H1 (cell line): ENCODE results near the gene FAHD1. TPM values are rescaled to one million over a fixed set of nuclear protein-coding genes. Genes with fewer than 3 reads are reported as not detected.

Experiments
- CTCF ChIA-PET: fragments of 300-600 bp; sonication (Branson Sonifier 250); formaldehyde crosslinking; loops from one replicate; lab custom pipeline; 2021; ENCODE audit not compliant: partially characterized antibody; lab: Charles Lee
- POLR2A ChIA-PET: fragments of 300-600 bp; sonication (Branson Sonifier 250); formaldehyde crosslinking; loops from one replicate; lab custom pipeline; 2021; ENCODE audit warnings: inconsistent platforms; ENCODE audit not compliant: partially characterized antibody; lab: Charles Lee
- DNase-seq, 2 experiments: peaks; one replicate each; pipeline versions ENCODE4 v3.0.0 to v3.0.0-alpha.2; 2010 to 2022; ENCODE audit warnings: low spot score in 2 of 2, low read depth in 1 of 2, mixed read lengths in 1 of 2
- FAIRE-seq: peaks from 2 replicates; lab custom pipeline; 2011; peaks lifted over from hg19 to GRCh38; lab: Jason Lieb, UNC
- H2AFZ ChIP-seq: 2 replicates; pipeline ENCODE4 v1.8.1; 2012; ENCODE audit warnings: low read length, inconsistent platforms
- H2AK5ac ChIP-seq: 2 replicates; pipeline ENCODE4 v1.6.1; 2013; ENCODE audit warnings: low read depth, low read length
- H2BK120ac ChIP-seq: replicated peaks from 2 replicates; pipeline ENCODE3; 2013; ENCODE audit warnings: low read depth, low read length, inconsistent platforms
- H2BK12ac ChIP-seq: 2 replicates; pipeline ENCODE4 v1.6.1; 2013; ENCODE audit warnings: low read depth, low read length
- H2BK15ac ChIP-seq: 2 replicates; pipeline ENCODE4 v1.6.1; 2013; ENCODE audit warnings: low read length
- H2BK20ac ChIP-seq: 2 replicates; pipeline ENCODE4 v1.6.1; 2013; ENCODE audit warnings: low read length
- H2BK5ac ChIP-seq: 2 replicates; pipeline ENCODE4 v1.6.1; 2013; ENCODE audit warnings: low read depth, low read length
- H3K14ac ChIP-seq: 2 replicates; pipeline ENCODE4 v1.6.1; 2013; ENCODE audit warnings: inconsistent platforms; ENCODE audit not compliant: insufficient read length
- H3K18ac ChIP-seq: 2 replicates; pipeline ENCODE4 v1.6.1; 2013; ENCODE audit warnings: low read length; ENCODE audit errors: extremely low read depth
- H3K23ac ChIP-seq: 2 replicates; pipeline ENCODE4 v1.6.1; 2013; ENCODE audit warnings: inconsistent platforms; ENCODE audit not compliant: insufficient read length
- H3K23me2 ChIP-seq: 2 replicates; pipeline ENCODE4 v1.6.1; 2013; ENCODE audit warnings: low read depth, low read length
- H3K27ac ChIP-seq: 2 replicates; pipeline ENCODE4 v1.6.1; 2011; ENCODE audit warnings: low read depth, low read length, inconsistent platforms
- H3K27me3 ChIP-seq, 4 experiments: replicated peaks in 1 of 4; 1 replicate in 1 of 4; 2 replicates in 3 of 4; pipeline versions ENCODE4 v1.6.1 to v1.8.1; 2011 to 2013; ENCODE audit warnings: low read length in 3 of 4, mild to moderate bottlenecking in 3 of 4, inconsistent platforms in 2 of 4, mixed read lengths in 2 of 4, moderate library complexity in 1 of 4; ENCODE audit not compliant: control insufficient read depth in 3 of 4, insufficient read depth in 3 of 4; ENCODE audit errors: extremely low read depth in 1 of 4
- H3K36me3 ChIP-seq, 4 experiments: 2 replicates each; pipeline versions ENCODE4 v1.6.1 to v1.8.1; 2011 to 2013; ENCODE audit warnings: mild to moderate bottlenecking in 4 of 4, low read length in 3 of 4, moderate library complexity in 2 of 4, control low read depth in 1 of 4, inconsistent platforms in 1 of 4; ENCODE audit not compliant: insufficient read depth in 4 of 4, control insufficient read depth in 2 of 4
- H3K4ac ChIP-seq: replicated peaks from 2 replicates; pipeline ENCODE3; 2013; ENCODE audit warnings: low read length, low read depth, mixed read lengths, inconsistent platforms; ENCODE audit not compliant: insufficient read length
- H3K4me1 ChIP-seq, 4 experiments: replicated peaks in 1 of 4; 1 replicate in 1 of 4; 2 replicates in 3 of 4; pipeline versions ENCODE4 v1.6.1 to v1.8.1; 2011 to 2013; ENCODE audit warnings: low read length in 3 of 4, inconsistent platforms in 2 of 4, mixed read lengths in 1 of 4; ENCODE audit not compliant: insufficient read depth in 4 of 4, control insufficient read depth in 3 of 4
- H3K4me2 ChIP-seq, 2 experiments: 2 replicates each; pipeline versions ENCODE4 v1.6.1 to v1.8.1; 2011 to 2013; ENCODE audit warnings: low read depth in 2 of 2, low read length in 2 of 2, control low read depth in 1 of 2, inconsistent platforms in 1 of 2, mild to moderate bottlenecking in 1 of 2; ENCODE audit not compliant: insufficient read depth in 1 of 2
- H3K4me3 ChIP-seq, 4 experiments: fragments of 200-600, 300-600 bp in 1 of 4; sonication (generic), shearing (Covaris generic), sonication (Bioruptor Twin) in 1 of 4; 2 replicates each; pipeline versions ENCODE4 v1.5.1 to v1.8.1; 2011 to 2016; ENCODE audit warnings: low read length in 4 of 4, low read depth in 3 of 4, control low read depth in 2 of 4, inconsistent platforms in 2 of 4, mild to moderate bottlenecking in 2 of 4, mixed read lengths in 1 of 4, moderate library complexity in 1 of 4; ENCODE audit not compliant: insufficient read depth in 2 of 4; ENCODE audit errors: extremely low read depth in 1 of 4
- H3K56ac ChIP-seq: replicated peaks from 2 replicates; pipeline ENCODE3; 2013; ENCODE audit warnings: low read depth, mild to moderate bottlenecking, mixed read lengths, low read length, inconsistent platforms; ENCODE audit not compliant: insufficient read length
- H3K79me1 ChIP-seq: 2 replicates; pipeline ENCODE4 v1.6.1; 2013; ENCODE audit warnings: low read depth, low read length, control low read depth
- H3K79me2 ChIP-seq, 2 experiments: 2 replicates each; pipeline versions ENCODE4 v1.6.1 to v1.8.1; 2012 to 2013; ENCODE audit warnings: low read length in 2 of 2, mild to moderate bottlenecking in 2 of 2, inconsistent platforms in 1 of 2; ENCODE audit not compliant: insufficient read depth in 2 of 2, control insufficient read depth in 1 of 2
- H3K9ac ChIP-seq, 4 experiments: replicated peaks in 1 of 4; 1 replicate in 1 of 4; 2 replicates in 3 of 4; pipeline versions ENCODE4 v1.6.1 to v1.8.1; 2011 to 2013; ENCODE audit warnings: low read depth in 3 of 4, low read length in 3 of 4, control low read depth in 2 of 4, mild to moderate bottlenecking in 2 of 4, moderate library complexity in 2 of 4, inconsistent platforms in 1 of 4; ENCODE audit errors: extremely low read depth in 1 of 4
- H3K9me3 ChIP-seq, 2 experiments: 2 replicates each; pipeline versions ENCODE4 v1.6.1 to v1.8.1; 2012 to 2013; ENCODE audit warnings: mild to moderate bottlenecking in 2 of 2, moderate library complexity in 2 of 2, control low read depth in 1 of 2, inconsistent platforms in 1 of 2, low read depth in 1 of 2, low read length in 1 of 2, mixed read lengths in 1 of 2; ENCODE audit not compliant: insufficient read depth in 2 of 2
- H4K20me1 ChIP-seq, 2 experiments: replicated peaks in 1 of 2; 2 replicates each; pipeline versions ENCODE3 to v1.8.1; 2011 to 2013; ENCODE audit warnings: inconsistent platforms in 2 of 2, low read length in 2 of 2, mild to moderate bottlenecking in 1 of 2; ENCODE audit not compliant: insufficient read depth in 2 of 2, control insufficient read depth in 1 of 2
- H4K5ac ChIP-seq: 2 replicates; pipeline ENCODE4 v1.6.1; 2013; ENCODE audit warnings: low read length, low read depth, mixed read lengths, inconsistent platforms; ENCODE audit not compliant: insufficient read length
- H4K8ac ChIP-seq: 2 replicates; pipeline ENCODE4 v1.8.0; 2013; ENCODE audit warnings: mild to moderate bottlenecking, moderate library complexity, low read length, inconsistent platforms; ENCODE audit not compliant: insufficient read depth; ENCODE audit errors: extremely low read depth
- H4K91ac ChIP-seq: replicated peaks from 2 replicates; pipeline ENCODE3; 2013; ENCODE audit warnings: low read length, mixed read lengths, inconsistent platforms; ENCODE audit not compliant: insufficient read length
- EGR1 ChIP-seq: IDR thresholded peaks from 2 replicates; pipeline ENCODE4 v1.6.1; 2011; ENCODE audit warnings: low read depth, low read length, borderline replicate concordance
- GTF2F1 ChIP-seq: IDR thresholded peaks from 2 replicates; pipeline ENCODE4 v1.6.1; 2012; ENCODE audit warnings: low read depth, low read length, improper control_type of control experiment, borderline replicate concordance
- PHF8 ChIP-seq: fragments of 200-600 bp; sonication (generic); conservative IDR thresholded peaks from 2 replicates; pipeline ENCODE4 v1.7.1; 2012; ENCODE audit warnings: low read depth, mild to moderate bottlenecking, inconsistent platforms, low read length, moderate library complexity
- RNF2 ChIP-seq: fragments of 200-900, 300-1000 bp; sonication (generic); IDR thresholded peaks from 2 replicates; pipeline ENCODE4 v1.7.1; 2016; ENCODE audit warnings: borderline replicate concordance, low read depth, mild to moderate bottlenecking, antibody characterized with exemption, low read length; ENCODE audit not compliant: poor library complexity, severe bottlenecking; ENCODE audit errors: missing control alignments
- SUZ12 ChIP-seq: fragments of 200-600 bp; sonication (generic); IDR thresholded peaks from 2 replicates; pipeline ENCODE4 v1.6.1; 2012; ENCODE audit warnings: mild to moderate bottlenecking, inconsistent platforms, low read length, moderate library complexity, mixed read lengths
- WGBS, 2 experiments: shearing (Covaris generic) in 1 of 2; methylation state at CpG; one replicate each; pipeline versions ENCODE4 v1.1.6 to v1.1.7; 2013 to 2015; ENCODE audit warnings: low lambda C conversion rate in 2 of 2, mixed read lengths in 2 of 2, inconsistent platforms in 1 of 2, low coverage in 1 of 2, missing lambda C conversion rate in 1 of 2; ENCODE audit not compliant: insufficient replicate concordance in 2 of 2, insufficient coverage in 1 of 2, insufficient read length in 1 of 2; ENCODE audit errors: extremely low coverage in 1 of 2, missing lambda C conversion rate in 1 of 2; 5-methylcytosine and 5-hydroxymethylcytosine counted together
- polyA plus RNA-seq, 7 experiments: library from polyadenylated mRNA; depleted of rRNA in 3 of 7; stranded (reverse) in 5 of 7; unstranded in 2 of 7; fragments of >200 nt in 5 of 7; fragments of 200-250 nt in 2 of 7; gene quantifications; 1 replicate in 5 of 7; 2 replicates in 1 of 7; 4 replicates in 1 of 7; pipeline versions ENCODE4 v1.2.1 to v1.2.3, GENCODE V29; 2011 to 2013; ENCODE audit warnings: missing spikeins in 2 of 7, mixed read lengths in 2 of 7
- total RNA-seq: library from RNA; stranded (reverse); fragmentation: NEBNext Ultra II Directional; extraction: Animal tissue kit (Norgen Biotek cat#: 25700); gene quantifications from 2 replicates; pipeline ENCODE4 v1.2.1, GENCODE V29; 2021

Gene FAHD1
- total and polyA plus RNA-seq, 2 of the 8 experiments (the other 6 are each of a cell fraction or from before 2014, with no cell fraction given) = 20.4 to 31.9 TPM

- no peak for DNase-seq
- peaks cover 0 to 4% (median 0%) of the 10 kb centered on the region in 4 experiments; a peak in 3 of 7 replicates for H3K4me1 ChIP-seq
- TF ChIP-seq SUZ12 (no peak), PHF8 (no peak), EGR1 (no peak), GTF2F1 (no peak), RNF2 (no peak)
Measured at GRCh38 chr16:1831186-1832075, 4.4 kb downstream of the FAHD1 start.

More at GRCh38 chr16:1831186-1832075, 4.4 kb downstream of the FAHD1 start:
- H3K27me3 ChIP-seq = no peaks in the 10 kb centered on the region; a peak in 1 of 7 replicates
- H3K79me1 ChIP-seq = peaks cover 6% of the 10 kb centered on the region
- H4K91ac ChIP-seq = no peak overlapping the region
- WGBS, 2 experiments = 83% methylated on average over 19 of the region's 19 CpGs; no CpG with 5 or more reads in 1 of the 2 experiments
- no peak overlapping the region for H3K14ac ChIP-seq
- no peak overlapping the region for H2BK20ac ChIP-seq
- no peak overlapping the region for H3K18ac ChIP-seq
- no peak overlapping the region for H3K4ac ChIP-seq
- H3K23me2 ChIP-seq = no peaks in the 10 kb centered on the region; the same call in 1 of the 2 replicates
- H2BK120ac ChIP-seq = no peak overlapping the region
- H3K4me3 ChIP-seq = no peak overlapping the region
- H2BK5ac ChIP-seq = no peak overlapping the region
- no peak overlapping the region for H2AFZ ChIP-seq
- H3K36me3 ChIP-seq = no peaks in the 10 kb centered on the region
- no peak overlapping the region for H4K5ac ChIP-seq
- CTCF ChIA-PET = interaction anchor here (0.6 to 1.6 kb wide), 3 partner anchors 10 to 121 kb away, joined by 3 read pairs; partner anchors contain the start of genes NUBP2 and SPSB3
- POLR2A ChIA-PET = no interaction called here
- H3K23ac ChIP-seq = no peak overlapping the region
- no peak for FAIRE-seq
- no peak overlapping the region for H2AK5ac ChIP-seq
- H3K4me2 ChIP-seq = no peak overlapping the region
- peaks cover 0 to 2% of the 10 kb centered on the region in 2 experiments for H4K20me1 ChIP-seq
- no peak overlapping the region for H3K56ac ChIP-seq
- H4K8ac ChIP-seq = no peak overlapping the region
- peaks cover 0 to 20% of the 10 kb centered on the region in 2 experiments; a peak in 2 of 4 replicates for H3K79me2 ChIP-seq
- H2BK12ac ChIP-seq = no peak overlapping the region
- no peak overlapping the region for H3K27ac ChIP-seq
- no peak overlapping the region for H3K9ac ChIP-seq
- H2BK15ac ChIP-seq = no peak overlapping the region
- no peaks in the 10 kb centered on the region for H3K9me3 ChIP-seq
